Panc1 (cell line): ENCODE results near the gene PPP3R1. TPM values are rescaled to one million over a fixed set of nuclear protein-coding genes. Genes with fewer than 3 reads are reported as not detected.

Source experiments
- ATAC-seq: fragments of 200-7000 bp; cut with Tn5 transposase; 2 replicates; pipeline ENCODE4 v1.9.1; 2020; ENCODE audit warnings: mild to moderate bottlenecking, moderate library complexity
- BruUV-seq: library from RNA; stranded (reverse); fragments of 400-500 nt; replicated peaks from 2 replicates; lab custom pipeline; 2021; lab: Mats Ljungman, UMichigan
- CTCF ChIA-PET: fragments of 300-600 bp; sonication (Branson Sonifier 250); formaldehyde crosslinking; loops from one replicate; lab custom pipeline; 2022; ENCODE audit warnings: antibody characterized with exemption; lab: Charles Lee
- POLR2A ChIA-PET: fragments of 300-600 bp; sonication (Branson Sonifier 250); formaldehyde crosslinking; loops from one replicate; lab custom pipeline; 2022; ENCODE audit warnings: antibody characterized with exemption; lab: Charles Lee
- DNase-seq: peaks from one replicate; pipeline ENCODE4 v3.0.0-alpha.2; 2010; ENCODE audit warnings: low read depth, low spot score
- H3K27ac ChIP-seq: 2 replicates; pipeline ENCODE4 v1.5.1; 2011; ENCODE audit warnings: mild to moderate bottlenecking, low read length, inconsistent platforms
- H3K27me3 ChIP-seq: fragments of 200-500 bp; sonication (Bioruptor generic); 2 replicates; pipeline ENCODE4 v1.6.0; 2014; ENCODE audit warnings: low read length, inconsistent platforms; ENCODE audit not compliant: control insufficient read depth, insufficient read depth
- H3K36me3 ChIP-seq: fragments of 200-500 bp; sonication (Bioruptor generic); 2 replicates; pipeline ENCODE4 v1.5.1; 2014; ENCODE audit warnings: inconsistent platforms, mild to moderate bottlenecking, low read length, moderate library complexity; ENCODE audit not compliant: control insufficient read depth, insufficient read depth
- H3K4me1 ChIP-seq: 2 replicates; pipeline ENCODE4 v1.5.1; 2011; ENCODE audit warnings: inconsistent platforms, mild to moderate bottlenecking, low read length, moderate library complexity; ENCODE audit not compliant: control insufficient read depth, insufficient read depth
- H3K4me3 ChIP-seq, 2 experiments: 2 replicates each; pipeline ENCODE4 v1.5.1; 2011 to 2012; ENCODE audit warnings: low read depth in 2 of 2, low read length in 2 of 2, mild to moderate bottlenecking in 2 of 2, inconsistent platforms in 1 of 2, moderate library complexity in 1 of 2
- H3K9me3 ChIP-seq: fragments of 200-500 bp; sonication (Bioruptor generic); 2 replicates; pipeline ENCODE4 v1.5.1; 2014; ENCODE audit warnings: low read depth, mild to moderate bottlenecking, inconsistent platforms, low read length, moderate library complexity; ENCODE audit not compliant: control insufficient read depth, insufficient read depth
- POLR2AphosphoS5 ChIP-seq: IDR thresholded peaks from 2 replicates; pipeline ENCODE4 v1.6.1; 2012; ENCODE audit warnings: mild to moderate bottlenecking, low read depth, low read length, moderate library complexity
- SIN3A ChIP-seq: IDR thresholded peaks from 2 replicates; pipeline ENCODE4 v1.6.1; 2012; ENCODE audit warnings: low read depth, mild to moderate bottlenecking, low read length, moderate library complexity, borderline replicate concordance; ENCODE audit not compliant: insufficient read depth
- TCF7L2 ChIP-seq: IDR thresholded peaks from 2 replicates; pipeline ENCODE4 v1.6.1; 2011; ENCODE audit warnings: mild to moderate bottlenecking, low read depth, low read length, inconsistent platforms
- in situ Hi-C: cut with HindIII; loops from 2 replicates; pipeline ENCODE4 v1.10.0; 2016; ENCODE audit warnings: low sequenced_read_pairs, low pct_unique_long_range_greater_than_20kb
- intact Hi-C: fragments of 100-400 bp; cut with micrococcal nuclease; formaldehyde crosslinking; loops from one replicate; pipeline ENCODE4 v1.10.0; 2022; ENCODE audit not compliant: unreplicated experiment
- total RNA-seq: library from RNA; stranded (reverse); gene quantifications from one replicate; pipeline ENCODE4 v1.2.1, GENCODE V29; 2021; ENCODE audit not compliant: unreplicated experiment
- TF ChIP-seq, protein P1 (sequence below): fragments of 450-650 bp; IDR thresholded peaks from 2 replicates; pipeline ENCODE4 v1.5.1; 2017; ENCODE audit warnings: mild to moderate bottlenecking
- TF ChIP-seq, protein P2 (sequence below), 2 experiments: IDR thresholded peaks; 2 replicates each; pipeline ENCODE4 v1.6.1; 2011 to 2012; ENCODE audit warnings: low read depth in 2 of 2, control low read depth in 1 of 2, low read length in 1 of 2, mild to moderate bottlenecking in 1 of 2, moderate library complexity in 1 of 2; ENCODE audit not compliant: insufficient read depth in 1 of 2

The PPP3R1 gene
- total RNA-seq, 1 experiment from 2014 or later = 77.9 TPM

DNA sequence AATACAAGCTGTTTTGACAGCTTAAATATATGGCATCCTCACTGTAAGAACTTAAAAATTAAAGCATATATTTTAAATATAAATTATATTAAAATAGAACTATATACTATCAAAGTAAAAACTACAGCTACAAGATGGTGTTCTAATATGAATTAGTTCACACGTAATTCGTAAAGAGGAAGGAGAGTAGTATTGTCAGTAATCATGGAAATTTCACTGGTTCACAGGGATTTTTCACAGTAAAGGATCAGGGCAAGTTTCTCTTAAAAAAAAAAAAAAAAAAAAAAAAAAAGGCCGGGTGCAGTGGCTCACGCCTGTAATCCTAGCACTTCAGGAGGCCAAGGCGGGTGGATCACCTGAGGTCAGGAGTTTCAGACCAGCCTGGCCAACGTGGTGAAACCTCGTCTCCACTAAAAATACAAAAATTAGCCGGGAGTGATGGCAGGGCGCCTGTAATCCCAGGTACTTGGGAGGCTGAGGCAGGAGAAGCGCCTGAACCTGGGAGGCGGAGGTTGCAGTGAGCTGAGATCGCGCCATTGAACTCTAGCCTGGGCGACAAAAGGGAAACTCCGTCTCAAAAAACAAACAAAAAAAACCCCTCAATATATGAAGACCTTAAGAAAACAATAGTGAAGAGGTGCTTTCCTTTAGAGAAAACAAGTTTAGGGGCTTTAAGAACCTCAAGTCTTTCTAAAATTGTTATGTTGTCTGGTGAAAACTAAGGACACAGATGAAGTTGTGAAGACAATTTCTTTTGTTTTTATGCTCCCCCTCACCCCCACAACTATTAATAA, 62.1 kb downstream of the PPP3R1 start:
- TF ChIP-seq, protein P1, sequence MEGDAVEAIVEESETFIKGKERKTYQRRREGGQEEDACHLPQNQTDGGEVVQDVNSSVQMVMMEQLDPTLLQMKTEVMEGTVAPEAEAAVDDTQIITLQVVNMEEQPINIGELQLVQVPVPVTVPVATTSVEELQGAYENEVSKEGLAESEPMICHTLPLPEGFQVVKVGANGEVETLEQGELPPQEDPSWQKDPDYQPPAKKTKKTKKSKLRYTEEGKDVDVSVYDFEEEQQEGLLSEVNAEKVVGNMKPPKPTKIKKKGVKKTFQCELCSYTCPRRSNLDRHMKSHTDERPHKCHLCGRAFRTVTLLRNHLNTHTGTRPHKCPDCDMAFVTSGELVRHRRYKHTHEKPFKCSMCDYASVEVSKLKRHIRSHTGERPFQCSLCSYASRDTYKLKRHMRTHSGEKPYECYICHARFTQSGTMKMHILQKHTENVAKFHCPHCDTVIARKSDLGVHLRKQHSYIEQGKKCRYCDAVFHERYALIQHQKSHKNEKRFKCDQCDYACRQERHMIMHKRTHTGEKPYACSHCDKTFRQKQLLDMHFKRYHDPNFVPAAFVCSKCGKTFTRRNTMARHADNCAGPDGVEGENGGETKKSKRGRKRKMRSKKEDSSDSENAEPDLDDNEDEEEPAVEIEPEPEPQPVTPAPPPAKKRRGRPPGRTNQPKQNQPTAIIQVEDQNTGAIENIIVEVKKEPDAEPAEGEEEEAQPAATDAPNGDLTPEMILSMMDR = no peak
- TF ChIP-seq, protein P2, sequence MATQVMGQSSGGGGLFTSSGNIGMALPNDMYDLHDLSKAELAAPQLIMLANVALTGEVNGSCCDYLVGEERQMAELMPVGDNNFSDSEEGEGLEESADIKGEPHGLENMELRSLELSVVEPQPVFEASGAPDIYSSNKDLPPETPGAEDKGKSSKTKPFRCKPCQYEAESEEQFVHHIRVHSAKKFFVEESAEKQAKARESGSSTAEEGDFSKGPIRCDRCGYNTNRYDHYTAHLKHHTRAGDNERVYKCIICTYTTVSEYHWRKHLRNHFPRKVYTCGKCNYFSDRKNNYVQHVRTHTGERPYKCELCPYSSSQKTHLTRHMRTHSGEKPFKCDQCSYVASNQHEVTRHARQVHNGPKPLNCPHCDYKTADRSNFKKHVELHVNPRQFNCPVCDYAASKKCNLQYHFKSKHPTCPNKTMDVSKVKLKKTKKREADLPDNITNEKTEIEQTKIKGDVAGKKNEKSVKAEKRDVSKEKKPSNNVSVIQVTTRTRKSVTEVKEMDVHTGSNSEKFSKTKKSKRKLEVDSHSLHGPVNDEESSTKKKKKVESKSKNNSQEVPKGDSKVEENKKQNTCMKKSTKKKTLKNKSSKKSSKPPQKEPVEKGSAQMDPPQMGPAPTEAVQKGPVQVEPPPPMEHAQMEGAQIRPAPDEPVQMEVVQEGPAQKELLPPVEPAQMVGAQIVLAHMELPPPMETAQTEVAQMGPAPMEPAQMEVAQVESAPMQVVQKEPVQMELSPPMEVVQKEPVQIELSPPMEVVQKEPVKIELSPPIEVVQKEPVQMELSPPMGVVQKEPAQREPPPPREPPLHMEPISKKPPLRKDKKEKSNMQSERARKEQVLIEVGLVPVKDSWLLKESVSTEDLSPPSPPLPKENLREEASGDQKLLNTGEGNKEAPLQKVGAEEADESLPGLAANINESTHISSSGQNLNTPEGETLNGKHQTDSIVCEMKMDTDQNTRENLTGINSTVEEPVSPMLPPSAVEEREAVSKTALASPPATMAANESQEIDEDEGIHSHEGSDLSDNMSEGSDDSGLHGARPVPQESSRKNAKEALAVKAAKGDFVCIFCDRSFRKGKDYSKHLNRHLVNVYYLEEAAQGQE (IDR thresholded peaks at IDR 0.05; ENCODE audit: insufficient read depth in 1 of 2, low read depth in 2 of 2, low read length in 1 of 2) = no peak
- TF ChIP-seq SIN3A = no peak
- TF ChIP-seq POLR2AphosphoS5 = no peak
- TF ChIP-seq TCF7L2 = no peak
- in situ Hi-C loops (no loop called here), intact Hi-C loops (loop anchor here (5.0 kb wide), 1 partner anchor 47 kb away; no protein-coding TSS in a partner anchor)
- H3K36me3 ChIP-seq = peaks cover 4% of the 10 kb centered on the region; the same call in 1 of the 2 replicates
- CTCF ChIA-PET = no interaction called here
- no peak overlapping the region for H3K4me3 ChIP-seq
- no peaks in the 10 kb centered on the region for H3K27me3 ChIP-seq
- POLR2A ChIA-PET = interaction anchor here (0.5 kb wide), 1 partner anchor 99 kb away, joined by 8 read pairs; no protein-coding TSS in a partner anchor
- no peak for DNase-seq
- no peak for ATAC-seq
- BruUV-seq = no TSS peak
- peaks cover 25% of the 10 kb centered on the region for H3K4me1 ChIP-seq
- no peaks in the 10 kb centered on the region for H3K9me3 ChIP-seq
- no peak overlapping the region for H3K27ac ChIP-seq

DNA sequence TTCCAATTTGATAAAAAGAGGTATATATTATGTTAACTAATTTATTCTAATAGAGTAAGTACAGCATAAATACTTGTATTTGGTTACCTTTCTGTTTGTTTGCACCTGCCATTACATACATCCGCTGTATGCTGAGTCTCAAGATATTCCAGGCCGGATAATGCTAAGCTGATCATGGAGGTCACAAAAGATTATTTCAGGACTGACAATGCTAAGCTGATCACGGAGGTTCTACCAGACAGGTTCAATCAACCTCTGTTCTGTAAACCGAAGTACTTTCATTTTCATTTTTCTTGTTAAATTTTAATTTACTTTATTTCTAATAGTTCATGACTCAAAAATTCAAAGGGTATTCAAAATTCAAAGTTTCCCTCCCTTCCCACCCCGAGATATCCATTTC, 63.5 kb downstream of the PPP3R1 start:
- CTCF ChIA-PET = interaction anchor here (0.6 kb wide), 1 partner anchor 299 kb away, joined by 3 read pairs; no protein-coding TSS in a partner anchor

More for the DNA sequence above, 63.5 kb downstream of the PPP3R1 start:
- H3K4me1 ChIP-seq = peaks cover 20% of the 10 kb centered on the region
- no peak overlapping the region for H3K4me3 ChIP-seq
- no peak overlapping the region for H3K27ac ChIP-seq
- no peaks in the 10 kb centered on the region for H3K27me3 ChIP-seq
- DNase-seq = no peak
- H3K9me3 ChIP-seq = no peaks in the 10 kb centered on the region
- BruUV-seq = no TSS peak
- in situ Hi-C loops (no loop called here), intact Hi-C loops (no loop called here)
- H3K36me3 ChIP-seq = peaks cover 7% of the 10 kb centered on the region; the same call in 1 of the 2 replicates
- POLR2A ChIA-PET = no interaction called here
- no peak for ATAC-seq
- TF ChIP-seq SIN3A (no peak), TCF7L2 (no peak), POLR2AphosphoS5 (no peak)
- TF ChIP-seq, protein P2 (IDR thresholded peaks at IDR 0.05; ENCODE audit: insufficient read depth in 1 of 2, low read depth in 2 of 2, low read length in 1 of 2) = no peak
- TF ChIP-seq, protein P1 = no peak
